ENCODE results near the gene REEP5.
"Not testable (repeated sequence)": the region's sequence is repeated elsewhere in the genome, so short reads cannot be mapped to it uniquely, and the experiment has no call there.

REEP5 gene

DNA sequence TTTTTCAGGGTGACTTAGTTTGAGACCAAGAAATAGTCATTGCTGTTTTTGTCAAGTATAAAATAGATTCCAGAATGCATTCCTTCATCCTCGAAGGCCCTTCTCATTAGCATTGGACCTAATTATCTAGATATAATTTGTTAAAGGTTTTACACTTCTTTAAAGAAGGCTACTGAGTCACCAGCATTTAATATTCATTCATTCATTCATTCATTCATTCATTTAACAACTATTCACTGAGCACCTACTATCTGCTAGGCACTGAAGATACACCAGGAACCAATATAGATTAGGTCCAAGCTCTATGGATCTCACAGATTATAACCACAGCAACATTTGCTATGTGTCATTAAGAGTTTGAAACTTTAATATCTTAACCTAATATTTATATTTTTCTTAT lies 11.1 kb upstream of the REEP5 start:
- no peak for DNase-seq (ENCODE audit: low read depth)

- no peak for DNase-seq (ENCODE audit: low read depth)
Observed at GRCh38 chr5:112931473-112931872, 9.4 kb upstream of the REEP5 start.

DNA sequence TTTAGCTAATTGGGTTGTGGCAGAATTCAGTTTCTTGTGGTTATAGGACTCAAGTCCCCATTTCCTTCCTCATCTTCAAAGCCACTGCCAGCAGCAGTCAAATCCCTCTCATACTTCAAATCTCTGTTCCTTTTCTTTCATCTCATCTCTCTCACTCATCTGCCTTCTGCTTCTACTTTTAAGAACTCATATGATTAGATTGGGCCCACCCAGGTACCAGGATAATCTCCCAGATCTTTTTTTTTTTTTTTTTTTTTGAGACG lies 8.0 kb upstream of the REEP5 start:
- no peak for DNase-seq (ENCODE audit: low read depth)

GRCh38 chr5:112929336-112930081 lies 7.5 kb upstream of the REEP5 start:
- DNase-seq (ENCODE audit: low read depth), result no peak

DNA sequence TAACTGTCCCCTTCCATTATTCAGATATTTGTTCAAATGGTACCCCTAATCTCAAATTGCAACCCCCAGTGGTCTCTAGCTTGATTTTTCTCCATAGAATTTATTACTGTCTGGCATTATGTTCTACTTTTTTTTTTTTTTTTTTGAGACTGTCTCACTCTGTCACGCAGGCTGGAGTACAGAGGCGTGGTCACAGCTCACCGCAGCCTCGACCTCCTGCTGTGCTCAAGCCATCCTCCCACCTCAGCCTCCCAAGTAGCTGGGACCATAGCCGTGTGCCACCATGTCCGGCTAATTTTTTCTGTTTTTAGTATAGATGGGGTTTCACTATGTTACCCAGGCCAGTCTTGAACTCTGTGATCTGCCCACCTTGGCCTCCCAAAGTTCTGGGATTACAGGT lies 2.0 kb upstream of the REEP5 start:
- DNase-seq (ENCODE audit: low read depth), result no peak

GRCh38 chr5:112923148-112923917 lies 1.3 kb upstream of the REEP5 start:
- DNase-seq (ENCODE audit: low read depth), result no peak

DNA sequence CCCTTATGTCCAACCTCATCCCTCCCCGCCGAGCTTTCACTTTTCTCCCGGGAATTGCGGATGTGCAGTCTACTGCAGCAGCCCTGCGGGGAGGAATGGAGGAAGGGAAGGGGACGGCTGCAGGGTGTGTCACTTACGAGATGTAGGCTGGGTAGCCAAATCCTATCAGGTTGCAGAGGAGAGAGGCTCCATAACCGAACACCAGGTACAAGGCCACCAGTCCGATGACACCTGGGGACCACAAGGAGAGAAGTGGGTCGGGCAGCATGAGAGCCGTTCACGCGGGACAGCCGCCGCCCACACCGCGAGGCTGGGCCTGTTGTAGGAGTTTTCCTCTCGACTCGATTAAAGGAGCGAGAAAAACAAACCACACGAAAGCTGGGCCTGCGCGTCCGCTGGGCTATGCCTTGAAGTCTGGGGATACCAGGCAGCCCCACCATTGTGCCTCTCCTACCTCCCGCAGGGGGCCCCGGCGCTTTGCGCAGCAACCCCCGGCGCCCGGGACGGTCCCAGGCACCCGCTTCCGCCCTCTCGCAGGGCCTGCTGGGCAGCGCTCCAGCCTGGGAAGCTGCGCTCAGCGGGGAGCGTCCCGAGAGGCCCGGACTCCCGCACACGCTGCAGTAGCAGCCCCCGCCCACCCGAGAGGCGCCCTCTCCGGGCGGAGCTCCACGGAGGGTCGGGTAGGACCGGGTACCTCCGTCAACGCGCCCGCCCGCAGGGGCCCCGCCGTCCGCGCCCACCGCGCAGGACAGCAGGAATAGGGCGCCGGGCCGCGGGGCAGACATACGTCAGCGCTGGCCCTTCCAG lies 798 bp downstream of the REEP5 start:
- DNase-seq (ENCODE audit: low read depth), result peak; percentile 43

DNA sequence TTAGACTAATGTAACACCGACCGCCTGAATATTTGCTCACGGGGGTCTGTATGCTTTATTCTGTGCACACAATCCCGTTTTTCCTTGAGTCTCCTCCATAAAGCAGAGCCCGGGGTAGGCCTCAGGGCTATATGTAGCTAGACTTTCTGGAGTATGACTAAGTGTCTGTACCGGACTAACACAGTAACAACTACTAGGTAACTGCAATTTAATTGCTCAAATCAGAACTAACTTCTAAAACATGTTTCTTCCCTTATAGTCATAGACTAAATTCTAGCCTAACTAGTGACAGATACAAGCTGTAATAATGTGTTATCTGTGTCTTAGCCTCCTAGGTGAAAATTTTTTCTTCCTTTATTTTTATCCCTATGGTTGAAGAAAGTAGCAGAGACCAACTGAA lies 2.1 kb downstream of the REEP5 start:
- DNase-seq (ENCODE audit: low read depth), result no peak

DNA sequence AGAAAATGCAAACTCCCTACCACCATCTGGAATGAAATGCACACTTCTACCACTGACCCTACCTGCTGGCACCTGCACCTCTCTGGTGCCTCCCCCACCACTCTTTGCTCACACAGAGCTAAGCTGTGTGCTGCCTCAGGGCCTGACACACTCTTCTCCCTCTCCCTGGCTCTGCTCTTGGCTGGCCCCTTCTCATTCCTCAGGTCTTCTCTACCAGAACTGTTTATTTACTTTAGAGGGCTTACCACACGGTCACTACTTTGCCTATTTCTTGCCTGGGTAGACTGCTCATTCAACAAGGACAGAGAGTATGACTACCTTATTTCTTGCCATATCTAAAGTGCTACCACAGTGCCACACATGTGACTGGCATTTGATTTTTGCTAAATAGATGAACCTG lies 3.3 kb downstream of the REEP5 start:
- DNase-seq (ENCODE audit: low read depth), result no peak

DNA sequence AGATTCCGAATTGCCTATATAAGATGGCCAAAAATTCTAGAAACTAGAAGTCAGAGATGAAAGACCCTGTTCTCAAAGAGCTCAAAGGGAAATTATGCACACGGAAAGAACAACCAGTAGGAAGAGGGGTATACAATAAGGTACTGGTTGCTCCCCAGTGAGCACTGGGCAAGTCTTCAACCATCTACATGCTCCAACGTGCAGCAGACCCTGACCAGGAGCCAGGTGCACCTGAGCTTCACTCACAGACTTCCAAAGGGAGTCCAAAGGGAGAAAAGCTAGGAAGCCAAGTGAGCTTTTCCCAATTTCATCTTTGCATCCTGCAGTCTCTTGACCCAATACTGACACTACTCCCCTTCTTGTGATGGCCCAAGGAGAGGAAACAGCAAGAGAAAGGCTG lies 3.9 kb downstream of the REEP5 start:
- DNase-seq (ENCODE audit: low read depth), result no peak

GRCh38 chr5:112917453-112917995 lies 4.5 kb downstream of the REEP5 start:
- no peak for DNase-seq (ENCODE audit: low read depth)

- no peak for DNase-seq (ENCODE audit: low read depth)
Observed at GRCh38 chr5:112915831-112916230, 6.2 kb downstream of the REEP5 start.

DNA sequence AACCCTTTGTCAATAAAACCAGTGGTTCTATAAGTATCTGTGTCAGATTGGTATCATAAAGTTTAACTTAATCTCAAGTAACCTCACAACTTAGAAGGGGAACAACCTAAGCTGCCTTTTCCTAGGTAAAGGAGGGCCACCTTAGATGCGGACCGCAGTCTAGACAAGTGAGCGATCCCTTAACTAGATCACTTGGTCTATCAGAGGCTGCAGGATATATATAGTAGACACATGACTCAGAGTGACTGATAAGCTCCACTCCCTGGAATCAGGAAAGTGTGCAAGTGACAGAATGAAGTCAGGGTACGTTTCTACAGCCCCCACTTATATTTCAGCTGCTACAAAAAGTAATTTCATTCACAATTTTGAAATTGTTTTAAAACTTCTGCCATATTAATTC lies 7.4 kb downstream of the REEP5 start:
- no peak for DNase-seq (ENCODE audit: low read depth)

GRCh38 chr5:112910529-112910928 lies 11.5 kb downstream of the REEP5 start:
- no peak for DNase-seq (ENCODE audit: low read depth)

GRCh38 chr5:112908854-112909253 lies 13.2 kb downstream of the REEP5 start:
- no peak for DNase-seq (ENCODE audit: low read depth)

DNA sequence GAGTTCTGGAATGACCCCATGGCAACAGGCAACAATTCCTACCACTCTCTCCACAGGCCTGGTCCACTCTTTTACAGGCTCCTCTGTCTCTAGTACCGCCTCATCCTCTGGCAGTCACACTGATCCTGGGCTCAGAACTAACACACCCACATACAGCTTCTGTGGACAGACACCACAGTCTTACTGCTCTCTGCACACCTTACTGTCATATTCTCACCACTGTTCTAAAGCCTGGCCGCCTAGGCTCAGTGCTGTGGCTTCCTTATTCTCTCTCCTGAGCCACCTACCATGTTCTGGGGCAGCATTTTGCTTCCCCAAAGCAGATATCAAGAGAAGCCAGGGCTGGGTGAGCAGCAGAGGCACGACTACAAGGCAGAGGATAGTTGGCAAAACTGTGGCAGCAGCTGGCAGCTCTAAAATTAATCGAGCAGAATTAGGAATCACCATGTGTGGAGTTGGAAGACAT lies 14.8 kb downstream of the REEP5 start:
- no peak for DNase-seq (ENCODE audit: low read depth)

- no peak for DNase-seq (ENCODE audit: low read depth)
Observed at GRCh38 chr5:112906637-112907036, 15.4 kb downstream of the REEP5 start.

DNA sequence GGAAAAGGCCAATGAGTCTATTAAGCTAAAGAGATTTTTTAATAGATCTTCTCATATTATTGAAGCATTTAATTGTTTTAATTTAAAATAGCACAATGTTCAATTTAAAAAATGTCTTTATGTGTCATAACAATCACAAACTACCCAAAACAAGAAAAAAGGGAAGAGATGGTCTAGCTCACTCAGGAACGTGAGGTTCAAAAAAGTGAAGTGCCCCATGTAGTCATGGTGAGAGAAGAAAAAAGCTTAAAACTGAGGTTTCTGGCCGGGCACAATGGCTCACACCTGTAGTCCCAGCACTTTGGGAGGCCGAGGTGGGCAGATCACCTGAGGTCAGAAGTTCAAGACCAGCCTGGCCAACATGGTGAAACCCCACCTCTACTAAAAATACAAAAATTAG lies 17.0 kb downstream of the REEP5 start:
- not testable (repeated sequence) for DNase-seq (ENCODE audit: low read depth)

DNA sequence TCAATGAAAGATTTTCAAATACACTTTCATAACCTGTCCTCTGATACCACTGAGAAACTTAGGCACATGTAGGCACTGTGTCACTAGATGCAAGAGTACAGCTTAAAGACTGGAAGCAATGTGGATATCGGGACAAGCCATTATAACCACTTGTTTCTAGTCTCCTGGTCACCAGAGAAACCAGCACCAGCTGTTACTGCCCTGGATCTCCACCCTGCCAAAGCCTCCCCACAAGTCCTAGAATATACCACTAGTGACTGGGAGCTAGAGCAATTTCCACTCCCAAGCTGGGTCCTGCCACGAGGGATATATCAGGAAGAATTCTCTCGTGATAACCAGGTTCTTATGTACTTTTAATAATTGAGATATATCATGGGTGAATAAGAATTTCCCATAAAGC lies 19.5 kb downstream of the REEP5 start:
- DNase-seq (ENCODE audit: low read depth), result no peak

GRCh38 chr5:112895682-112896081 lies 26.3 kb downstream of the REEP5 start:
- DNase-seq (ENCODE audit: low read depth), result no peak

DNA sequence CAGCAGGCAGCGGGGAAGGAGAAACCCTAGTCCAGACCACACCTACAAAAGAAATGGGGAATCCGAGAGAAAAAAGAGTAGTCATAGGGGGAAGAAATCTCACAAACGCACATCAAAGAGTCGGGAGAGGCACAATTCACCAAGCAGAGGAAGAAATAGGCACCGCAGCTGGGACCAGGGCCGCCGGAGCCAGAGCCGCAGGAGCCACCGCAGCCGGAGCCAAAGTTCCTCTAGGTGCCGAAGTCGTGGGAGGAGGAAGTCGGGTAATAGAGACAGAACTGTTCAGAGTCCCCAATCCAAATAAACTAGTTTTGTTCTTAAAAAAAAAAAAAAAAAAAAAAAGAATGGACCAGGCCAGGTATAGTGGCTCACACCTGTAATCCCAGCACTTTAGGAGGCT lies 29.3 kb downstream of the REEP5 start:
- DNase-seq (ENCODE audit: low read depth), result no peak

GRCh38 chr5:112892066-112892465 lies 30.0 kb downstream of the REEP5 start:
- not testable (repeated sequence) for DNase-seq (ENCODE audit: low read depth)

GRCh38 chr5:112886975-112887374 lies 35.1 kb downstream of the REEP5 start:
- peak; percentile 7 for DNase-seq (ENCODE audit: low read depth)
